Gastroesophageal sphincter (tissue), 3 donors: Measurements from ENCODE around the gene FAHD2A.

Experiments used
- CTCF ChIP-seq, 4 experiments: fragments of 200-600 bp in 2 of 4; fragments of 450-650 bp in 2 of 4; sonication (generic) in 1 of 4; IDR thresholded peaks; one replicate each; pipeline ENCODE4 v1.5.1; 2017 to 2019; ENCODE audit warnings: antibody characterized with exemption in 4 of 4, mild to moderate bottlenecking in 2 of 4, moderate library complexity in 2 of 4
- POLR2A ChIP-seq, 2 donors: fragments of 450-650 bp; IDR thresholded peaks; one replicate each; pipeline ENCODE4 v1.6.1; 2017; ENCODE audit warnings: antibody characterized with exemption in 2 of 2, mild to moderate bottlenecking in 2 of 2, moderate library complexity in 1 of 2
- POLR2AphosphoS5 ChIP-seq: sonication (generic); formaldehyde crosslinking; IDR thresholded peaks from one replicate; pipeline ENCODE4 v1.6.1; 2017; ENCODE audit warnings: antibody characterized with exemption

GRCh38 chr2:95362486-95362885, 40.0 kb upstream of the FAHD2A start:
- TF ChIP-seq CTCF (IDR thresholded peaks at IDR 0.05) (no peak), POLR2A (IDR thresholded peaks at IDR 0.05) (no peak), POLR2AphosphoS5 (no peak)
